Keratinocyte (primary cell): Measurements from ENCODE around the gene PTPRD. TPM values are rescaled to one million over a fixed set of nuclear protein-coding genes. Genes with fewer than 3 reads are reported as not detected.

Source experiments
- DNase-seq: peaks from one replicate; pipeline ENCODE4 v3.0.0-alpha.2; 2011; ENCODE audit warnings: low read depth, missing footprints, low spot score
- FAIRE-seq: peaks from 2 replicates; lab custom pipeline; 2011; peaks lifted over from hg19 to GRCh38; lab: Jason Lieb, UNC
- H2AFZ ChIP-seq: 2 replicates; pipeline ENCODE4 v1.6.0; 2012; ENCODE audit warnings: low read length, control low read depth, inconsistent platforms; ENCODE audit not compliant: control insufficient read depth
- H3K27ac ChIP-seq: 2 replicates; pipeline ENCODE4 v1.5.1; 2011; ENCODE audit warnings: low read length; ENCODE audit not compliant: control insufficient read depth, insufficient read depth
- H3K27me3 ChIP-seq: 3 replicates; pipeline ENCODE4 v1.6.0; 2011; ENCODE audit warnings: low read length; ENCODE audit not compliant: control insufficient read depth, insufficient read depth; ENCODE audit errors: extremely low read depth
- H3K36me3 ChIP-seq, 2 experiments: 2 replicates in 1 of 2; 3 replicates in 1 of 2; pipeline ENCODE4 v1.5.1; 2011; ENCODE audit warnings: low read length in 2 of 2, mild to moderate bottlenecking in 1 of 2; ENCODE audit not compliant: control insufficient read depth in 2 of 2, insufficient read depth in 2 of 2; ENCODE audit errors: extremely low read depth in 1 of 2
- H3K4me1 ChIP-seq: 3 replicates; pipeline ENCODE4 v1.5.1; 2011; ENCODE audit warnings: low read length; ENCODE audit not compliant: control insufficient read depth, insufficient read depth; ENCODE audit errors: extremely low read depth
- H3K4me2 ChIP-seq: 3 replicates; pipeline ENCODE4 v1.6.0; 2011; ENCODE audit warnings: low read depth, low read length; ENCODE audit not compliant: control insufficient read depth, insufficient read depth; ENCODE audit errors: extremely low read depth
- H3K4me3 ChIP-seq, 3 experiments: fragments of 200-600 bp in 1 of 3; sonication (generic) in 1 of 3; 2 replicates in 2 of 3; 3 replicates in 1 of 3; pipeline ENCODE4 v1.5.1; 2011 to 2016; ENCODE audit warnings: low read length in 3 of 3, mild to moderate bottlenecking in 3 of 3, control low read depth in 2 of 3, inconsistent platforms in 1 of 3, low read depth in 1 of 3, mixed read lengths in 1 of 3, mixed run types in 1 of 3, moderate library complexity in 1 of 3; ENCODE audit not compliant: control insufficient read depth in 2 of 3, insufficient read depth in 2 of 3; ENCODE audit errors: extremely low read depth in 1 of 3
- H3K79me2 ChIP-seq: 2 replicates; pipeline ENCODE4 v1.6.0; 2012; ENCODE audit warnings: low read length; ENCODE audit not compliant: control insufficient read depth, insufficient read depth
- H3K9ac ChIP-seq: 3 replicates; pipeline ENCODE4 v1.6.0; 2011; ENCODE audit warnings: low read length; ENCODE audit not compliant: control insufficient read depth, insufficient read depth; ENCODE audit errors: extremely low read depth
- H3K9me1 ChIP-seq: 3 replicates; pipeline ENCODE4 v1.6.0; 2011; ENCODE audit warnings: low read length; ENCODE audit not compliant: control insufficient read depth, insufficient read depth; ENCODE audit errors: extremely low read depth
- H3K9me3 ChIP-seq: 2 replicates; pipeline ENCODE4 v1.5.1; 2012; ENCODE audit warnings: low read depth, low read length; ENCODE audit not compliant: control insufficient read depth
- H4K20me1 ChIP-seq: 3 replicates; pipeline ENCODE4 v1.6.0; 2011; ENCODE audit warnings: low read length; ENCODE audit not compliant: control insufficient read depth, insufficient read depth; ENCODE audit errors: extremely low read depth
- EZH2 ChIP-seq: IDR thresholded peaks from one replicate; pipeline ENCODE4 v1.6.1; 2012; ENCODE audit warnings: inconsistent platforms, mild to moderate bottlenecking, low read length, moderate library complexity
- dilution Hi-C: fragments of 300-500 bp; cut with MboI; formaldehyde crosslinking; loops from one replicate; pipeline ENCODE4 v1.7.0; 2020; ENCODE audit warnings: low sequenced_read_pairs; ENCODE audit not compliant: extremely low pct_ligation_motif_present
- polyA plus RNA-seq, 5 experiments: library from polyadenylated mRNA; depleted of rRNA in 3 of 5; stranded (reverse) in 3 of 5; stranded (forward) in 1 of 5; unstranded in 1 of 5; fragments of >200 nt; gene quantifications; 1 replicate in 1 of 5; 2 replicates in 3 of 5; 3 replicates in 1 of 5; pipeline versions ENCODE4 v1.2.1 to v1.2.3, GENCODE V29; 2011 to 2012; ENCODE audit warnings: missing spikeins in 2 of 5, low read depth in 1 of 5, low replicate concordance in 1 of 5
- TF ChIP-seq, protein P1 (sequence below), 3 experiments: IDR thresholded peaks in 1 of 3; conservative IDR thresholded peaks in 1 of 3; optimal IDR thresholded peaks in 1 of 3; 2 replicates in 2 of 3; 3 replicates in 1 of 3; pipeline versions ENCODE3 to v1.5.1; 2011; ENCODE audit warnings: low read length in 3 of 3, mild to moderate bottlenecking in 3 of 3, moderate library complexity in 2 of 3, control low read depth in 1 of 3, inconsistent platforms in 1 of 3; ENCODE audit not compliant: insufficient read depth in 2 of 3; ENCODE audit errors: extremely low read depth in 1 of 3

Gene PTPRD
- polyA plus RNA-seq, 1 donor (not counting 4 experiments of a cell fraction or from before 2014, with no cell fraction given), result 0.10 TPM

DNA sequence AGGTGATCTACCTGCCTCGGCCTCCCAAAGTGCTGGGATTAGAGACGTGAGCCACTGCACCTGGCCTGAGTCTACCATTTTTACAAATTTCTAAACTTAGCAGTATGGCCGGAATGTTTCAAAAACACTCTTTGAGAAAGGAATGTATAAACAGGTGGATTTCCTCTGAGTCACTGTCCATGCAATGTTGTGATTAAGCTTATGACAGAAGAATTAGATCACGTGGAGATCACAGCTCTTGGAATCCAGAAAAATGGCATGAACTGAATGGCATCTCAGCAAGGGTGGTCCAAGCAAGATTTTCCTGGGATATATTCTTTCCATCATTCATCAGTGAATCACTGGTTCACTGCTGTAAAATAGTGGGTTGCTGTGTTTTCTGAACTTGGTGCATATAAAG is 865.0 kb downstream of the PTPRD start:
- no peaks in the 10 kb centered on the region for H3K4me1 ChIP-seq

DNA sequence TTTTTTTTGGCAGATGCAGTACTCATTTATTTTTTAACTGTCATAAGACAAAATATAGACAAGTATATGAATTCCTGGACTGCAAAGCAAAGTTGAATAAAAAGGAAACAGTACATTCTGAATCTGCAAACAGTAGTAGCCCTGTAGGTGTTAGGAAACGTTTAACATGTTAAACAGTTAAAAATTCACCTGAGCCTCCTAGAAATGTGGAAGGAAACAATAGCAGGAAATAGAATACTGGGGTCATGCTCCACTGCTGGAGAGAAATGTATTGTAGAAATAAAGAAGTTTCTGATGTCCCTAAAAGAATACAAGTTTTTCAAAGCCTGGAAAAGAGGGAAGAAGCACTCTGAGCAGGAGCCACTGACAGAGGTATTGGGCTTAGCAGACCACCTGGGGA is 866.0 kb downstream of the PTPRD start:
- Histone ChIP-seq H2AFZ (no peak overlapping the region), H3K79me2 (no peaks in the 10 kb centered on the region), H3K4me2 (no peak overlapping the region), H3K9ac (no peak overlapping the region), H3K27me3 (no peaks in the 10 kb centered on the region), H4K20me1 (no peaks in the 10 kb centered on the region), H3K27ac (no peak overlapping the region), H3K9me1 (no peaks in the 10 kb centered on the region), H3K36me3 (no peaks in the 10 kb centered on the region), H3K4me3 (no peak overlapping the region), H3K4me1 (no peaks in the 10 kb centered on the region), H3K9me3 (no peaks in the 10 kb centered on the region)
- FAIRE-seq, result no peak
- DNase-seq, result no peak
- dilution Hi-C loops, result no loop called here
- TF ChIP-seq EZH2, result no peak
- TF ChIP-seq, protein P1, sequence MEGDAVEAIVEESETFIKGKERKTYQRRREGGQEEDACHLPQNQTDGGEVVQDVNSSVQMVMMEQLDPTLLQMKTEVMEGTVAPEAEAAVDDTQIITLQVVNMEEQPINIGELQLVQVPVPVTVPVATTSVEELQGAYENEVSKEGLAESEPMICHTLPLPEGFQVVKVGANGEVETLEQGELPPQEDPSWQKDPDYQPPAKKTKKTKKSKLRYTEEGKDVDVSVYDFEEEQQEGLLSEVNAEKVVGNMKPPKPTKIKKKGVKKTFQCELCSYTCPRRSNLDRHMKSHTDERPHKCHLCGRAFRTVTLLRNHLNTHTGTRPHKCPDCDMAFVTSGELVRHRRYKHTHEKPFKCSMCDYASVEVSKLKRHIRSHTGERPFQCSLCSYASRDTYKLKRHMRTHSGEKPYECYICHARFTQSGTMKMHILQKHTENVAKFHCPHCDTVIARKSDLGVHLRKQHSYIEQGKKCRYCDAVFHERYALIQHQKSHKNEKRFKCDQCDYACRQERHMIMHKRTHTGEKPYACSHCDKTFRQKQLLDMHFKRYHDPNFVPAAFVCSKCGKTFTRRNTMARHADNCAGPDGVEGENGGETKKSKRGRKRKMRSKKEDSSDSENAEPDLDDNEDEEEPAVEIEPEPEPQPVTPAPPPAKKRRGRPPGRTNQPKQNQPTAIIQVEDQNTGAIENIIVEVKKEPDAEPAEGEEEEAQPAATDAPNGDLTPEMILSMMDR (optimal IDR thresholded peaks at IDR 0.05 in 1 of 3, IDR thresholded peaks at IDR 0.05 in 1 of 3, conservative IDR thresholded peaks at IDR 0.05 in 1 of 3; ENCODE audit: extremely low read depth in 1 of 3, insufficient read depth in 2 of 3, low read length in 3 of 3), result no peak

More for the DNA sequence above, 865.0 kb downstream of the PTPRD start:
- TF ChIP-seq EZH2, result no peak
- TF ChIP-seq, protein P1 (optimal IDR thresholded peaks at IDR 0.05 in 1 of 3, IDR thresholded peaks at IDR 0.05 in 1 of 3, conservative IDR thresholded peaks at IDR 0.05 in 1 of 3; ENCODE audit: extremely low read depth in 1 of 3, insufficient read depth in 2 of 3, low read length in 3 of 3), result no peak
- H3K9me1 ChIP-seq, result no peaks in the 10 kb centered on the region
- no peak overlapping the region for H3K4me3 ChIP-seq
- no peak overlapping the region for H2AFZ ChIP-seq
- H3K79me2 ChIP-seq, result no peaks in the 10 kb centered on the region
- H3K36me3 ChIP-seq, result no peaks in the 10 kb centered on the region
- no peaks in the 10 kb centered on the region for H3K27me3 ChIP-seq
- dilution Hi-C loops, result no loop called here
- H4K20me1 ChIP-seq, result no peaks in the 10 kb centered on the region
- H3K27ac ChIP-seq, result no peak overlapping the region
- H3K9me3 ChIP-seq, result no peaks in the 10 kb centered on the region
- no peak for DNase-seq
- H3K9ac ChIP-seq, result no peak overlapping the region
- no peak overlapping the region for H3K4me2 ChIP-seq
- FAIRE-seq, result no peak
